Stimulated activated CD8-positive, alpha-beta memory T cell treated with anti-CD3 and anti-CD28 coated beads, Interleukin-15, amount 100 ng/mL, for 48 hours (primary cell): Measurements from ENCODE around the gene FAM120B.

Experiments used
- DNase-seq, 2 donors: peaks; one replicate each; pipeline ENCODE4 v3.0.0-alpha.2; 2020; ENCODE audit warnings: low read depth in 2 of 2

Gene FAM120B

GRCh38 chr6:170286934-170287265 is 19.7 kb upstream of the FAM120B start:
- DNase-seq, result no peak

DNA sequence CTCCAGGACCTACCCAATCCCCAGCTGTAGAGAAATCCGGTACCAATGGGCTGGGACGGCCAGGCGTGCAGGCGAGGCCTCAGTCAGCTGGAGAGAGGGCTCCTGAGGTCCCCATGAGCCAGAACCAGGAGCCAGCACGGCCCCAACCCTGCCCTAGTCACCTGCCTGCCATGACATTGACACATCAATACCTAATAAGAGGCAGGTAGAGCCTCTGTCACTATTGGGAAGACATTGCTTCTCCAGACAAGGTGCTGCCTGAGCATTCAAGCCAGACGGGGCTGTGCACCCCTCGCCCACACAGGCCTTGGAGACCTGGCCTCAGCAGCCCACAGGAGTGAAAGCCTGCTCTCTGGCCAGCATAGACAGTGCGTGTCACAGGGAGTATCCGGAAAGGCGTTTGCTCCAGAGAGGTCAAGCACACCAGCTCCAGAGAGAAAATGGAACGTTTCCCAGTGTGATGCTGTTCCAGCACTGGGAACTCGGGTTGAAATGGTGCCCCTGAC is 19.1 kb upstream of the FAM120B start:
- DNase-seq, result no peak

DNA sequence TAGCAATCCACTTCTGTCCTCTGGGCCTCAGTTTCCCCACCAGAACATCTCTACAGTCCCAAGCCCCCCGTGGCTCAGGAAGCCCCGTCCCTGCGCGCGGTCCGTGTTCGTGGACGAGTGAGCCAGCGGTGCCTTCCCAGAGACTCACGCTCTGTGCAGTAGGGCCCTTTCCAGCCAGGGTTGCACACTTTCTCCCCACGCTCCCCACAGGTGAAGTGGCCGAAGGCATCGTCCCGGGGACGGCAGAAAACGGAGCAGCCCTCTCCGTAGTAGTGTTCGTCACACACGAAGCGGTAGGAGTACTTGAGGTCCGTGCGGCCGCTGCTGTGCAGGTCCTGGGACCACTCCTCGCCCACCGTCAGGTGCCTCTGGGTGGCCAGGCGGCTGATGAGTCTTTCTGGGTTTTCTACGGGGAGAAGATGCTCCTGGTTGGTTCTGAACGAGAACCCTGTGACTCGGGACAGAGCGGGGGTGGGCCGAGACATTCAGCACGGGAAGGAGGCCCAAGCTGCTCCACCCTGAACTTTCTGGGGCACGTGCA is 18.4 kb upstream of the FAM120B start:
- no peak for DNase-seq

DNA sequence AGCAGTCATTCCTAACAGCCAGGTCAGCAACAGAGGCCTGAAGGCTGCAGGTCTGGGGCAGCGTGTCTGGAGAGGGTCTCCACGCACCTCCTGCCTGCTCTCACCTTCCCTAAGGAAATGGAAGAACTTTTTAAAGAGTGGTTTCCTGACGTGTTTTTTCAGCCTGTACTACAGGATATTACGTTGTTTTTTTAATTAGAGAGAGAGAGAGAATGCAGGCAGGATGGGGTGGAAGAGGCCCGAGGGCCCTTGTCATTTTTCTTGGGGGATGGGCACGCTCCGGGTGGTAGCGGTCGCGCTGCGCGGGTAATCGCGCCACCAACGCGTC is 17.7 kb upstream of the FAM120B start:
- DNase-seq, result no peak

GRCh38 chr6:170289180-170289931 is 17.2 kb upstream of the FAM120B start:
- no peak for DNase-seq

- DNase-seq, result no peak
These were observed 16.6 kb upstream of the FAM120B start for GRCh38 chr6:170289951-170290295.

- DNase-seq, result no peak
These were observed 16.0 kb upstream of the FAM120B start, which contains the start of gene DLL1 for GRCh38 chr6:170290296-170291128. TSS of gene DLL1 (minus strand) at chr6:170291078. CDS start at chr6:170290139, 939 bp downstream.

GRCh38 chr6:170291271-170292110 is 15.1 kb upstream of the FAM120B start:
- DNase-seq, result no peak

DNA sequence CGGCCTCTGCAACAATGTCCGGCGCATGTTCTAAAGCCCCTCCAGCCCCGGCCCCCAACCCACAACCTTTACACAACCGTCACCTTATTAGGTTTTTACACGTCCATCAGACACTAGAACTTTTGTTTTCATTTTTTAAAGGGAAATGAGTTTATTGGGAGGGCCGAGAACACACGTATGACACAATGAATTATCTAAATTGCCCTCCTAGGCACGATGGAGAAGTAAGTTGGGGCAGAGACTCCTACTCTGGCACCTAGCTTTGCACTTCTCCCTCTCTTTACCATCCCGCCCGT is 14.5 kb upstream of the FAM120B start:
- DNase-seq, result no peak

DNA sequence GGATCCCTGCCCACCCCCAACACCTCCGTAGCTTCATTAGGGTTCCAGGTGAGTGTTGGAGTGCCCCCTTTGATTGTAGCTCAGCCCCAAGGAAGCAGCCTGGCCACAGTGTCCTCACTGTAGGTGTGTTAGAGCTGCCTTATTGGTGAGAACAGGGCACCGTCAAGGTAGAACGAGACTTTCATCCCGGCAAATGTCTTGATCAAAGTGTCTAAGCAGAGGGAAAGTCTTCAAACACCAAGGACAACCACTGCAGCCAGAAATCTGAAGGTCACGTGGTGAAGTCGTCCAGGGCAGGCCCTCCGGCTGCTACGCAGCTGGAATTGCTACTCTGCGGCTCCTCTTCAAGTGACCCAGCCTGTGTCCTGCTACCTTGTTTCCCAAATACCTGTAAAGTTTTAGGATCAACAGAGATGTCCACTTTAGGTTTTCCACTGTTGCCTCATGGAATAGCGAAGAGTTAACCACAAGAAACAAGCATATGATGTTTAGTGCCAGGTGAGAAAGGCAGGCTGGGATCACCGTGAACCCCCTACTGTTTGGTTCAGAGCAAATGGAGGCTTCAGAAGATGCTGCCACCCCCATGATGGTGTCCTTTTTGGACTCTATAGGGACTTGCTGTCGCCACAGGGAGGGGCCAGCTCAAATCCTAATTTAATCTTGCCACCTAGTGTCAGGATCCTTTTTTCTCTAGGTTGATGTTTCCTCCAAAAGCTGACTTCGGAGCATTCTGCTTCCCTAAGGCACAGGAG is 14.0 kb upstream of the FAM120B start:
- no peak for DNase-seq

DNA sequence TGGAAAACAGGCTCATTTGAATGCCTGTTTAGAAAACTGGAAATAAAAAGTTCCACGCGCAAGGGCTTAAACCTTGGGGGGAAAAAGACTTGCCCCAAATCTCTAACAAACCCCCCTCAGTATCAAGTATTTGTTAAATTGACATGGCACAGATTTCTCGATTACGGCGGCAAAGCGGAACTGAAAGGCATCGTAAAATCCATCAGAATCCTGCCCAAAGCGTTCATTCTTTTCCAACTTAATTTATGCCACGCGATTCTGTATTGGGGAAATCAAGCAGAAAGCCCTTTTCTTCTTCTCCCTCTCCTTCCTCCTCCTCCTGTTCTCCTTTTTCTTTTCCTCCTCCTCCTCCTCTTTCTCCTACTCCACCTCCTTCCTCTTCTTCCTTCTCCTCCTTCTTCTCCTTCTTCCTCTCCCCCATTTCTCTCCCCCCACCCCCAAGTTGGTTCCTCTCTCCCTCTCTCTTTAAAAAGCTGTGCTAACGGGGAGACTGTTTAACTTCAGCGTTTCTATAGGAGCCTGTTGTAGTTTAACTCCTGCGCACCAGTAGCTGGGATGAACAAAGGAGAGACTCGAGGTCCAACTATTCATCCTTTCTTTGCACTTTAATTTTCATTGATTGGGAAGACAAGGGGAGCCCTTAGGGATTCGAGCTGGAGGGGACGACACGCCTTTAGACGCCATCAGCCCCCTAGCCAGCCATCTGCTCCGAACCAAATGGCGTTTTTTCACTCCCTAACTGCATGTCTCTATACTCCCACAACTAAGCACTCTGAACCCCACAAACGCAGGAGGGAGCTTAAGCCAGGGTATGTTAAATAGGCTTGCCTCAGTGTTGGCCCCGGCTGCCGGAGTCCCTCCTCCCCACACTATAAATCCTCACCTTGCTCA is 13.0 kb upstream of the FAM120B start:
- no peak for DNase-seq

- DNase-seq, result no peak
These were observed 12.2 kb upstream of the FAM120B start for GRCh38 chr6:170294298-170294730.

- no peak for DNase-seq
These were observed 11.6 kb upstream of the FAM120B start for GRCh38 chr6:170294813-170295509.

- DNase-seq, result no peak
These were observed 10.8 kb upstream of the FAM120B start for GRCh38 chr6:170295510-170296422.

GRCh38 chr6:170296423-170296745 is 10.2 kb upstream of the FAM120B start:
- DNase-seq, result no peak

- no peak for DNase-seq
These were observed 9.6 kb upstream of the FAM120B start for GRCh38 chr6:170296746-170297575.

DNA sequence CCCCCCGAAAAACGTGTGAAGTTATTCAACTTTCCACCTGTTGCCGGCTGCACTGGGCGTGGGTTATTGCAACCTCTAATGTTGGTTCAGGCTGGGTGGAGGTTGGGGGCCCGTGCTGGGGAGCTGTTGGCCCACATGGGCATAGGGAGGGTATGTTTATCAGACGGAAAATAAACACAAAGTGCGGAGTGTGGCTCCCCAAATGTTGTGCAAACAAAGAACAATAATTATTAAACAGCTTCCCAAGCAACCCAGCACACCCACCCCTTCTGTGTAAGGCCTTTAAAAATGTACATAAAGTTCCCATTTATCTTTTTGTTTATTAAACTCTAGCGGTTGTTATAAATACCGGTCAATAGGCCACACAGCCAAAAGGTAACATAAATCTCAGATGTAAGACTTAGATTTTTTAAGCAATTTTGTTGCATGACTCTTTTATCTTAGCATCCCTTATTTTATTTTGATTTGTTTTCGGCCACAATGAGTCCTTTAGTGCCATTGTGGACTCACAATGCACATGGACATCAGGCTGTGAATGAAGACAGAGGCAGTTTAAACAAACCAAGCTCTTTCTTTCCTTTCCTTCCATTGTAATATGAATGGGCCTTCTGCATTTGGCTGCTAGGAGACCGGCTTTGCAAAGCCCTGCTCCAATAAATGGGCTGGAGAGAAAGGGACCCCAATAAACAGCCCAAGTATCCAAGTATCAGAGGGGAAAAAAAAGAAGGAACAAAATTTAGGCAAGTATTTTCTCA is 8.8 kb upstream of the FAM120B start:
- DNase-seq, result no peak
